Measurements from ENCODE around the gene TECTA.

- TF ChIP-seq CHD4 (IDR thresholded peaks at IDR 0.05; ENCODE audit: borderline replicate concordance), result no peak
- TF ChIP-seq MAX (IDR thresholded peaks at IDR 0.05), result no peak
- no peak for TF ChIP-seq CTCF (IDR thresholded peaks at IDR 0.05)
- no peak for TF ChIP-seq HOXA7 (CRISPR knock-in tag; IDR thresholded peaks at IDR 0.05)
- TF ChIP-seq EP300 (IDR thresholded peaks at IDR 0.05), result no peak
- no peak for TF ChIP-seq REST (IDR thresholded peaks at IDR 0.05)
- no peak for TF ChIP-seq POLR2A (IDR thresholded peaks at IDR 0.05; ENCODE audit: low read length)
- no peak for TF ChIP-seq EHMT2 (IDR thresholded peaks at IDR 0.05; ENCODE audit: low read depth)
- TF ChIP-seq JUNB (IDR thresholded peaks at IDR 0.05), result no peak
- no peak for TF ChIP-seq HES2 (IDR thresholded peaks at IDR 0.05)
- no peak for TF ChIP-seq CHD2 (IDR thresholded peaks at IDR 0.05; ENCODE audit: low read length, partially characterized antibody)
Observed at GRCh38 chr11:121110871-121111724, 10.1 kb downstream of the TECTA start.
